GM19351 (cell line): ENCODE data around the gene HS3ST1.
A peak's percentile ranks its signal among the peaks of the same experiment; 100 is the strongest.

ENCODE experiments used
- ATAC-seq: cut with Tn5 transposase; IDR thresholded peaks from one replicate; pipeline ENCODE4 v1.9.1; 2021; ENCODE audit warnings: mild to moderate bottlenecking, moderate library complexity; ENCODE audit not compliant: unreplicated experiment

HS3ST1 gene

DNA sequence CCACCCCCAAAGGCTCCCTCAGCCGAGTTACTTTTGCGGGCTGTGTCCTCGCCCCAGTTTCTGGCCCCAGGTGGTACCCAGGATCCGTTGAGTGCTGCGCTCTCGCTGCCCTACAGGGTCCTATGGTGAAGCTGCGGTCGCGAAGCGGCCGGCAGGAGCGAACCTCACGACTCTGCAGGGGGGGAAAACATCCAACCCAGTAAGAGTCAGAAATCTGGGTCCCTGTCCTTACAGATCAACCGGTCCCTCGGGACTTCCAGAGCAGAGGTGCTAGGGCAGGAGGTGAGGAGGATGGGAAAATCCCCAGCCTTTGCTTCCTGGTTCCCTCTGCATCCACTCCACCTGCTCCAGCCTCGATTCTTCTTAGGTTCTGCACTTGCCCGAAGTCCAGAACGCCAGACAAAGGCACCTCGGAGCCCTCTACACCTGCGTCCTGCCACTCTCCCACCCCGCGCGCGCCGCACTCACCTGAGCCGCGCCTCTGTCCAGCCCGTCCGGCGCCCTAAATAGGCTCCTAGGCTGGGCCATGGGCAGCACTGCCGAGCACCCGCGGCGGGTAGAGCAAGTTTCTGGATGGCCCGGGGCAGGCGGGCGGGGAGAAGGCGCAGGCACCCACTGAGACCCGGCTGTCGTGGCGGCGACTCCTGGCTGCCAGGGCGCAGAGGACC lies at the start of gene HS3ST1:
Gene HS3ST1 (minus strand): TSS at position 664 of the 668 bp plus-strand sequence. CDS start 28,889 bp downstream, outside the sequence.
- peak; percentile 43 for ATAC-seq

DNA sequence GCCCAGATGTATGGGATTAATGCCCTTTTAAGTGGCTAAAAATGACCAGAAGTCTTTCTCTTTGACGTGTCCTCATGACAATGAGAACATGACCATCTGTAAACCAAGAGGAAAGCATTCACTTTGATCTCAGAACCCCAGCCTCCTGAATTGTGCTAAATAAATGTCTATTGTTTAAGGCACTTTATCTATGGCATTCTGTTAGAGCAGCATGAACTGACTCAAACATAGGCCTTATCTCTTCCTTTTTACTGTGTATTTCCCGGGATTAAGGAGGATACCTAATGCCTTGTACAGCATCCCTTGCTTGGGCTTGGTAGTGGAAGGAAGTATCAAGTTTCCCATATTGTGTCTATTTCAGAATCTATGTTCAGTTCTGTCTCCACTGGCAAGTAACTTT lies 47.2 kb upstream of the HS3ST1 start:
- no peak for ATAC-seq

DNA sequence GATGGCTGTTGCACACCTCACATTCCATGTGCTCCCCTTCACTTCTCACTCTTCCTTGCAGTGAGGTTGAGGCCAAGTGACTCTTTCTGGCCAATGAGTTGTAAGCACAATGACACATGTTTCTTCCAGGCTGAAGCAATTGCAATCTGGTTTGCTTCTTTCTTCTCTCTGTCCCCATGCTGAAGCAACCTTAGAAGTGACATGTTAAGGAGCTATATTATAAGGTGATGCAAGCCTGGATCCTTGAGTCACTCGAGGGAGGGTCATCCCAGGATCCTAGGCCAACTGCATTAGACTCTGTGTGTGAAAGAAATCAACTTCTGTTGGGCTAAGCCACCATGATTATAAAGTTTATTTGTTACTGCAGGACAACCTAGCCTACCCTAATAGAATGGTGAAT lies 45.5 kb upstream of the HS3ST1 start:
- no peak for ATAC-seq

DNA sequence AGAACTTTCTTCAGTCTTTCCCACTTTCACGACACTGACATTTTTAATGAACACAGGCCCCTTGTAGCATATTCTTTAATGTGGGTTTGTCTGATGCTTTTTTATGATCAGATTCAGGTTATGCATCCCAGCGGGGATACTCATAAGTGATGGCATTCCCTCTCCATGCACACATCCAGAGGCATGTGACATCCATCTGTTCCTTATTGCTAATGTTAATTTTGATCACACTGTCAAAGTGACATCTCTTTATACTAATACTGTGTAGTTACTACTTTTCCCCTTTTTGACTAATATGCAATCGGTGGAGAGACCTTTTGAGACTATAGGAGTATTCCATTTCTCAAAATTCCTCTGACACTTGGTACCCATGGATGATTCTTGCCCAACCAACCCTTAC lies 43.8 kb upstream of the HS3ST1 start:
- no peak for ATAC-seq

DNA sequence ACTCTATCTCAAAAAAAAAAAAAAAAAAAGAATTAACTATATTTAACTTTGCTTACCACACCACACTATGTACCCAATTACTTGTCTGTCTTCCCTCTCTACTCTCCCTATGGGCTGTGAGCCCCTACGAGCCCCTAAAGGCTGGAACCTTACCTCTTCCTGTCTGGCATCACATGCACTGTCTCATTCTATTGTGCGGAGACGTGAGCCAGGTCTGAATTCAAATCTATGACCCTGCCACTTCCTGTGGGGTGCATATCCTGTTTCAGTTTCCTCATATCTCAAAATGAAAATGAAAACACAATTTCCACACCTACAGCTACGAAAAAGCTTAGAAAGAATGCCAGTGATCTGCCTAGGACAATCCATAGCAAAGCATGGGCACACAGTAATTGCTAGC lies 42.9 kb upstream of the HS3ST1 start:
- peak; percentile 64 for ATAC-seq

DNA sequence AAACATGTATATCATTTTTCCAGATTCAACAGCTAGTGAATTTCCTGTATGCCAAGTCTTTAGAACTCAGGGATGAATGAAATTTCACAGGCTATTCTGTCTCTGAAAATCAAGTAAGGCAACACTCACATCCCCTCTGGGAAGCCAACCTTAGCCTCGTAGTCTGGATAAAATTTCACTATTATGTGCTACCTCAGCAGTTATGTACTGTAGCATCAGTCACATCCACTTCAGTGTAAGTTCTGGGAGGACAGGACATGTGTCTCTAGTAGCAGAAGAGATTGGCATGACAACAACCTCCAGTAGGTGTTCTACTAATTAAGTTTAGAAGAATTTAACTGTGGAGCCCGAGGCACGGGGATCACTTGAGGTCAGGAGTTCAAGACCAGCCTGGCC lies 42.4 kb upstream of the HS3ST1 start:
- ATAC-seq = no peak

DNA sequence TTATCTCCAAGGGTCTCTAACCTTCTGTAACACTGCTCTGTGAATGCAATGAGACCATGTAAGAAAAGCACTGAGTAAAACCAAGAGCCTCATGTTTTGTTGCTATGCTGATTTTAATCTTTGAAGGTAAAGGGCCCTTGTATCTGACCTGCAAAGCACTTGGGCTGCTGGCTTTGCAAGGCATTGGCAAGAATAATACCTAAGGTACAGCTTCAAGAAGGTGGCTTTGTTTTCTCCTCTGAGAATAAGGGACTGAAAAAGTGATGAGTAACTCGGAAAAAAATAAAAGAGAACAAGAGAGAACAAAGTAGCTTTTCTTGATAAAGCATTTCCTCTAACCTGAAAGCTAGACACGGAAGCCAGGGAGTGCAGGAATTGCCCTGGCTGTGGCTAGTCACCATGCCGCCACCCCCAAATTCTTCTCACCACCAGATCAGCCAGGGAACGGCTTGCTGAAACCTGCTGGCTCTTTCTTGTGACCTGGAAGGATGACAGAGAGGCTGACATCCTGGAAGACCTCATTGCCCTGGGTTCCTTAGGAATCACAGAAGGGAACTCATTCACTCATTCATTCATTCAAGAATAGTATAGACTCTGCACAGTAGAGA lies 41.8 kb upstream of the HS3ST1 start:
- ATAC-seq = peak; percentile 65

DNA sequence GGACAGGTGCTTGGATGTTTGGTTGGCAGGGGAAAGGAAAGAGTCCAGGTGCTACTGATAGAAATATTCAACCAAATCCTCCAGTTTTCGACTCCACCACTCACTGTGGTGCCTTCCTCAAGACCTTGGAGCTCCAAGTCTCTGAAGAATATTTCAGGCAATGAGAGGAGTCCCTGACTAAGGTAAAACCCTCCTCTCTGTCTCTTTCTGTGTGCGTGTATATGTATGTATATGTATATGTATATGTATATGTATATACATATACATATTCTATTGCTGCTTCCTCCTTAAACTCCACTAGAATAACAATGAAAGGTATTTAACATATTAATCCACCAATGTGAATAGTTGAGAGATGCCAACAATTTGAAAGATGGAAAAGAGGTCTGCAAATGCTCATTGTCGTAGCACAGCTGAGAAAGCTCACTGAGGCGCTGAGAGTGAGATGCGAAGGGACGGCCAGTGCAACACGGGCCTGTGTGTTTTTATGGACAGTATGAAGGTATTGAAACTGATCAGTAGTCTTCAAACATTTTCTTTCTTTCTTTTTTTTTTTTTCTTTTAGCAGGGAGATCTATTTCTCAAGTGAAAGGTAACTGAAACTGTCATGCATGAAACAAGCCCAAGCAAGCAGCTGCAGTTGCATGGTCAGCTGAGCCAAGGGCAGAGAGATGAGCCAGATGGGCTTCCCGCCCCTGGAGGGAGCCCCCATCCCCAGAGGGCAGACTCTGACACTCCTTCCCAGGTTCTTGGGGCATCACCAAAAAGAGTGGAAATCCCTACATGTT lies 41.1 kb upstream of the HS3ST1 start:
- peak; percentile 71 for ATAC-seq

DNA sequence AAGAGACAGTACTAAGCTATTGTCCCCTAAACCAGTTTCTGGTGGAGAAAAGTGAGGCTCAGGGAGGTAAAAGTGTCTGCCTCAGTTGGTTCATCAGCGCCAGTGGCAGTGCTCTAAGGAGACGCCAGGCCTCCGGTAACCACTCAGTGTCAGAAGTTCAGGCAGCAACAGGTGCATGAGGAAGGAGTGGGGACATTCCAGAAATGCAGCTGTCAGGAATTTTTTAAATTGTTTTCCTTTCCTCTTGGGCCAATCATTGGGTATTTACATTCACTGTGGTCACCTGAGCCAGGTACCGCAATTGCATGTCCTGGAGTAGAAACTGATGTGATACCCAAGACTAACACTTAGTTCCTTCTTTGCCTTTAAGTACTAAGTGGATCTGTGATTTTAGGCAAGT lies 40.2 kb upstream of the HS3ST1 start:
- ATAC-seq = no peak

DNA sequence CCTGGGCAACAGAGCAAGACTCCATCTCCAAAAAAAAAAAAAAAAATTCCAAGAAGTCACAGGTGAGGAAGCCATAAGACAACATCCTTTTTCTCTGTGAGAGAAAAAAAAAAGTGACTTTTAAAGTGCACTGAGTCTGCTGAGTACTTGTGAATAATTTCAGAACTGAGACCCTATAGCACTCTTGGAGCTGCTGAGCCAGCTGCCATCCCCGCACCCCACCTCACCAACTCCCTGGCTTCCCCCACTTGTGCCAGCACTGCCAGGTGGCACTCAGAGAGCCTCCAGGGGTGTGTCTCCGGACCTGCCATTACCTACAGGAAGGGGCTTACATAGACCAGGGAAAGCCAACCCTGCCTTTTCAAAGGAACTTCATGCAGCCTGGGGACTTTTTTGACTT lies 39.2 kb upstream of the HS3ST1 start:
- no peak for ATAC-seq

DNA sequence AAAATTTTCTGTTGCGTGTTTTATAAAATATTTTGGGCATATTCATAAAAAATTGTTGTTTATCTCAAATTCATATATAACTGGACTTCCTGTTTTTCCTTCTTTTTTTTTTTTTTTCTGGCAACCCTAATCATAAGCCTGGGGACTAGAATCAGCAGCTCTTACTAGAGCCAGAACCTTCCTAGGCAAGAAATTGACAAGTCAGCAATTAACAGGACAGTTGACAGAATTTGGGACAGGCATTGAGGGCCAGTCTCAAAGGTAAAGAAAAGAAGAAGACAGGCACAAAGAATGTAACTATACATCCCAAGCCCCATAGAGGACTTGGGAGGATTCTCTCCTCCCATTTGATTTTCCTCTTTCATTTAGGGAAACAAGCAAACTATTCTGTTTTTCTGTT lies 35.0 kb upstream of the HS3ST1 start:
- ATAC-seq = no peak

DNA sequence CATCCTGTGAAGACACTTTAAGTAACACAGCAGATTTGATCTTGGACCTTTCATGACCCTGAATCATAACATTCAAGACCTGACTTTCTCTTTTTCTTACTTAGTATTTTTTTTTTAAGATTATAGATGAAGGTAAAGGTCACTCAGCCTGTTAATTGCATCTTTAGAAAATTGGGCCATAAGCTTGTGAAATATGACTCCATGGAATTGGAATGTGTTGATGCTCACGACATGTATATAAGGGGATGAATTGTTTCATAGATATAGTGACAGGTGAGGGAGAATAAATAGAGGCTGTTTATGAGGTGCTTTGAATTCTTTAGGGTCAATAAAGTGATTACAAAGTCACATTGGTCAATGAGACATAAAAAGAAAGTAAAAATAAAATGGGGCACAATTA lies 27.7 kb upstream of the HS3ST1 start:
- no peak for ATAC-seq

DNA sequence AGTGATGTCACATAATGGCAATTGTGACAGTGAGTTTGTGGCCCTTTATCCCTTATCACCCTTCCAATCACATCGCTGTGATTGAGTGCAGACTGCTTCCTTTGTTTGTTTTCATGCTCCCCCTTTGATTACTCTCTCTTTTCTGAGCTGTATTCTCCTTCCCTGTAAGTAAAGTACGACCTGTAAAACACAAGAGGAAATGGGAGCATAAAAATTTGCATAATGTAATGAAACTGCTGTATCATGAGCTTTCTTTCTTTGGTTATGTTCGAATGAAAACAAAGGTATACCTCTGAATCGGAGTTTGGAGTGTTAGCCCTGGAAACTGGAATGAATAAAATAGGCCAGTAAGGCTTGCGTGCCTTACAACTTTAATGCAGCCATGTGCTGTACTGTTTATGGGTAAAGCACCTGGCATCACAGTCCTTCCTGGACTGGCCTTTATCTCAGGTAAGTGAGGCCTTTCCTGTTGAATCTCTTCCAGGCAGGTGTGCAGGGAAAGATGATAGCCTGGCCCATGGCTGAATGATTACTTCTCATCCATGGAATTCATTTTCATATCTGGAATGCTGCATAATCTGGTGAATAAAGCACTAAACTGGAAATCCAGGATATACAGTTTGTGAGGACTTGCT lies 26.6 kb upstream of the HS3ST1 start:
- no peak for ATAC-seq

DNA sequence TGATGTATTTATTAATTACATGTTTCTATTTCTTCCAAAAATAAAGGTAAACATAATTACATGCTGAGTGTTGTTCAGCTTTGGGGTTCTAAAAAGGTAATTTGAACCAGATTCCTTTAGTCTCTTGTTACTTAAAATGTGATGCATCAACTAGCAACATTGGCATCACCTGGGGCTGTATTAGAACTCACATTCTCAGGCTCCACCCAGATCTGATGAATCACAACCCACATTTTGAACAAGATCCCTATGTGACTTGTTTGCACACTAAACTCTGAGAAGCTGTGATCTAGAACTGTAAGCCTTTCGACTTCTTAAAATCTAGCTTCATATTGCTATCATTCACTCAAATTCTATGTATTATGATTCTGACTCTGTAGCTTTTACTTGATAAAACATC lies 23.0 kb upstream of the HS3ST1 start:
- no peak for ATAC-seq

DNA sequence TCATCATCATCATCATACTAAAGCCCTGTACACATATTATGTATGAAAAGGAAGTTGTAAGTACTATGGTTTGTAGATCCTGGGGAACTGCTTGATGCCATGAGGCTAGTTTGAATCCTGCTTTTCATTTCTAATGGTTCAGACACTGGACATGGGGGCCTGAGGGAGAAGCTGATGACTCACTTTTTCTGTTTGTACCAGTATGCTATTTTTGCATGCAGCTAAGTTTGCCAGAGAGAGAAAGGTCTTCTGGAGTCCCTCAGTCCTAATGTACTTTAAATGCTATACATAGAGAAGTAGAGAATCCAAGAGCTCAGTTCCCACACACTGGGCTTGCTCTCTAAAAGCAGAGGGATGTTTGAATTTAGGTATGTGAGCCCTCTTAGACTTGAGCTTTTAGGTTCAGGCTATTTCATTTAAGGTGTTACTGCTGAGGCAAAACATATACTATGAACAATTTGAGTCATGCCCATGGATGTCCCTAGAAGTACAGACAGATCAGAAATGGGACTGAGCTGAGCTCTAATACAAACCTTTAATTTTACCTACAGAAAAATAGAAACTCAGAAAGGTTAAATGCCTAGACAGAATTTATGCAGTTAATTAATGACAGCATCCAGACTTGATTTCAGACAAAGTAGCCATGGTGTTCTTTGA lies 17.6 kb upstream of the HS3ST1 start:
- no peak for ATAC-seq

DNA sequence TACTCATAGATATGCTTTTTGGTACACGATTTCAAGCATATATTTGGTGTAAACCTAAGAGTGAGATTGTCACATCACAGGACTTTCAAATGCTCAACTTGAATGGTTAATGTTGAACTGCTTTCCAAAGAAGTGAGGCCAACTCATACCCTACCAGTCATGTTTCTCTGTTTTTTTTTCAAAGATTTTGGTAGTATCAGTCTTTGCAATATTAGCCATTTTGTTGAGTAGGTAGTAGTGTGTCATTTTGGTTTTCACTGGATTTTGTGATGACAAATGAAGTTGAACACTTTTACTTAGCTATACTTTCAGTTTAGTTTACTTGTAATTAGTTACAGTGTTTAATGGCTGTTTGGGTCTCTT lies 12.5 kb upstream of the HS3ST1 start:
- no peak for ATAC-seq

DNA sequence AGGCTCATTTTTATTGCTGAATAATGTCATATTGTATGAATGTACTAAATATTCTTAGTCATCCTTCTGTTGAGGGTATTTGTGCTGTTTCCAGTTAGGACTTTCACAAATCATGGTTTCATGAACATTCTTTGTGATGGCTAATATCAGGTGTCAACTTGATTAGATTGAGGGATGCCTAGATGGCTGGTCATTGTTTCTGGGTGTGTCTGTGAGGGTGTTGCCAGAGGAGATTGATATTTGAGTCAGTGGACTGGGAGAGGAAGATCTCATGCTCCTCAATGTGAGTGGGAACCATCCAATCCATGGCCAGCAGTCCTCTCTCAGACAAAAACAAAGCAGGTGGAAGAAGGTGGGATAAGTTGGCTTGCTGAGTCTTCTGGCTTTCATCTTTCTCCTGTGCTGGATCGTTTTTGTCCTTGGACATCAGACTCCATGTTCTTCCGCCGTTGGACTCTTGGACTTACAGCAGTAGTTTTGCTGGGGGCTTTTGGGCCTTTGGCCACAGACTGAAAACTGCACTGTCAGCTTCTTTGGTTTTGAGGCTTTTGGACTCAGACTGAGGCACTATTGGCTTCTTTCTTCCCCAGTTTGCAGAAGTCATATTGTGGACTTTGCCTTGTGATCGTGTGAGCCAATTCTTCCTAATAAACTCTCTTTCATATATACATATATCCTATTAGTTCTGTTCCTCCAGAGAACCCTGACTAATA lies 11.9 kb upstream of the HS3ST1 start:
- no peak for ATAC-seq

DNA sequence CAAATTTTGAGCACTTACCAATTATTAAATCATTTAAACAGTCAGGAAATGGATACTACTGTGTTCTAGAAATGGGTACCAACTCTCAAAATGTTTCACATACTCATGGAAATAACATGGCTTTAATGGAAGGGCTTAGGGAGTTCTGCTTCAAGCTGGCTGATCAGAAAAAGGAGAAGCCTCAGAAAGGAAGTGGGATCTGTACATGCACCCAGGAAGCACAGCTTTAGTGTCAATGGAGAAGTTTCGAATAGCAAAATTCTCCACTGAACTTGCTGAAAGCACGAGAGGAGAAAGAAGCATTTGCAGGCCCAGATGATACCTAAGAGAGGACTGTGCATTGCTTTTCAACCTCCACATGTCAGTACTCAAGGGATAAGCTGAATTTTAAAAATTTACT lies 11.1 kb upstream of the HS3ST1 start:
- ATAC-seq = no peak

DNA sequence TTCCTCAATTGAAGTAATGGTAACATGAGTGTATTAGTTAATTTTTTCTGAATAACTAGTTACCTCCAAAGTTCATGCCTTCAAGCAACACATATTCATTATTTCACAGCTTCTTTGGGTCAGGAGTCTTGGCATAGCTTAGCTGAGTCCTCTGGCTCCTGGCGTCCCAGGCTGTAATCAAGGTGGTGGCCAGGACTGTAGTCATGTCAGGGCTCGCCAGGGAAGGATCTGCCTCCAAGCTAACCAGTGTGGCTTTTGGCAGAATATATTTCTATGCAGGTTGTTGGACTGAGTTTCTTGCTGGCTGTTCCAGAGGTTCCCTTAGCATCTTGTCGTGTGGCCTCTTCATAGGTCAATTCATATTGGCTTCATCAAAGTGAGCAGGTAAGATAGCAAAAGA lies 10.0 kb upstream of the HS3ST1 start:
- ATAC-seq = no peak

DNA sequence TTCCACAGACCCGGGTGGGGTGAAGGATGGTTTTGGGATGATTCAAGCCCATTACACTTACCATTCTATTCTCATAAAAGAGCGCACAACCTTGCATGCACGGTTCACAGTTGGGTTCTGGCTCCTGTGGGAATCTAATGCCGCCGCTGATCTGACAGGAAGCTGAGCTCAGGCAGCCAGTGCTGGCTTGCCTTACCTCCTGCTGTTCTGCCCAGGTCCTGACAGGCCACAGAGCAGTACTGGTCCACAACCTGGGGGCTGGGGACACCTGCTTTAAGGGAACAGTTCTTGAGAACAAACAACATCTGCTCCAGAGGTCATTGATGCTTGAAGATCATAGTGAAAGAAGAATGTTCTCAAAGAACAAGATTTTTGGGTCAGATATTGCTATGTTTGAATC lies 8.0 kb upstream of the HS3ST1 start:
- ATAC-seq = peak; percentile 58

DNA sequence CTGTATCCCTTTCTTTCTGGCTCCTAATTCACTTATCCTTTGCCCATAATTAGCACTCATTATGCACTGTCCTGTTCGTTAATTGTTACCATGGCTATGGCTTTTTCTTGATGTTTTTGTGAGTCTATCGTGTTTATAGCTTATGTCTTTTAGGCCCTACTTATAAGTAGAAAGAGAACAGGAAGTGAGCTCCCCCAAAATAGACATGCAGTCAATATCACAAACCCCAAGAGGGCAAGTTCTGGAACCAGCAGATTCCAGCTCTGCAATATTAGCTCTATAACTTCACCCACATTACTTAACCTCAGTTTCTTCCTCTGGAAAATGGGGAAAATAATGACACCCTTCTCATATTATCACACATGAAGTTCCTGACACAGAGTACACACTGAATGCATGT lies 7.4 kb upstream of the HS3ST1 start:
- ATAC-seq = peak; percentile 77
